CD4-positive, alpha-beta T cell treated with Interleukin-2 at 100 ng/mL for 4 hours (primary cell): Measurements from ENCODE around the gene CLDN9.
A peak's percentile ranks its signal among the peaks of the same experiment; 100 is the strongest.

Experiments
- DNase-seq: peaks from one replicate; pipeline ENCODE4 v3.0.0-alpha.2; 2020; ENCODE audit warnings: low spot score

CLDN9 gene

GRCh38 chr16:3019594-3020246 lies 7.0 kb downstream of the CLDN9 start:
- DNase-seq = no peak

- peak; percentile 66 for DNase-seq
These were observed 7.5 kb downstream of the CLDN9 start, which contains the start of gene TNFRSF12A for GRCh38 chr16:3020247-3020603. Gene TNFRSF12A, plus strand, starts transcription at chr16:3020368. Its CDS starts 30 bp downstream, at chr16:3020398.

GRCh38 chr16:3020604-3021448 lies 8.1 kb downstream of the CLDN9 start:
- peak; percentile 80 for DNase-seq

GRCh38 chr16:3021449-3022207 lies 8.9 kb downstream of the CLDN9 start:
- DNase-seq = peak; percentile 87

GRCh38 chr16:3022208-3022683 lies 9.5 kb downstream of the CLDN9 start:
- DNase-seq = peak; percentile 89

- DNase-seq = peak; percentile 11
These were observed 10.1 kb downstream of the CLDN9 start for GRCh38 chr16:3022684-3023414.

- DNase-seq = no peak
These were observed 10.6 kb downstream of the CLDN9 start for GRCh38 chr16:3023415-3023668.

- peak; percentile 95 for DNase-seq
These were observed 11.2 kb downstream of the CLDN9 start, which contains the start of the genes HCFC1R1 and THOC6 for GRCh38 chr16:3023669-3024478. Gene HCFC1R1, minus strand, starts transcription at chr16:3023942. Its CDS starts 1 bp downstream, at chr16:3023941. Gene THOC6, plus strand, starts transcription at chr16:3024035. Its CDS starts 292 bp downstream, at chr16:3024327.

- DNase-seq = no peak
These were observed 12.6 kb downstream of the CLDN9 start for GRCh38 chr16:3025032-3026002.

GRCh38 chr16:3026003-3026378 lies 13.3 kb downstream of the CLDN9 start:
- DNase-seq = no peak

- DNase-seq = no peak
These were observed 14.1 kb downstream of the CLDN9 start for GRCh38 chr16:3026609-3027488.

GRCh38 chr16:3027489-3027795 lies 14.7 kb downstream of the CLDN9 start:
- no peak for DNase-seq

- peak; percentile 88 for DNase-seq
These were observed 15.4 kb downstream of the CLDN9 start for GRCh38 chr16:3027983-3028715.

GRCh38 chr16:3028716-3029319 lies 16.1 kb downstream of the CLDN9 start:
- no peak for DNase-seq

GRCh38 chr16:3029491-3030221 lies 16.9 kb downstream of the CLDN9 start:
- peak; percentile 32 for DNase-seq

GRCh38 chr16:3030222-3031212 lies 17.8 kb downstream of the CLDN9 start:
- DNase-seq = no peak
